Neural progenitor cell (in vitro differentiated cells): Measurements from ENCODE around the gene GMCL2.

ENCODE experiments used
- EZH2 ChIP-seq: fragments of 200-600 bp; sonication (generic); IDR thresholded peaks from 2 replicates; pipeline ENCODE4 v1.6.1; 2017; ENCODE audit warnings: antibody characterized with exemption, mild to moderate bottlenecking, moderate library complexity
- EZH2phosphoT487 ChIP-seq: fragments of 200-600 bp; sonication (generic); IDR thresholded peaks from 2 replicates; pipeline ENCODE4 v1.6.1; 2017; ENCODE audit warnings: antibody characterized with exemption
- TF ChIP-seq, protein P1 (sequence below): fragments of 200-600 bp; sonication (generic); IDR thresholded peaks from 2 replicates; pipeline ENCODE4 v1.5.1; 2017; ENCODE audit warnings: antibody characterized with exemption, mild to moderate bottlenecking

DNA sequence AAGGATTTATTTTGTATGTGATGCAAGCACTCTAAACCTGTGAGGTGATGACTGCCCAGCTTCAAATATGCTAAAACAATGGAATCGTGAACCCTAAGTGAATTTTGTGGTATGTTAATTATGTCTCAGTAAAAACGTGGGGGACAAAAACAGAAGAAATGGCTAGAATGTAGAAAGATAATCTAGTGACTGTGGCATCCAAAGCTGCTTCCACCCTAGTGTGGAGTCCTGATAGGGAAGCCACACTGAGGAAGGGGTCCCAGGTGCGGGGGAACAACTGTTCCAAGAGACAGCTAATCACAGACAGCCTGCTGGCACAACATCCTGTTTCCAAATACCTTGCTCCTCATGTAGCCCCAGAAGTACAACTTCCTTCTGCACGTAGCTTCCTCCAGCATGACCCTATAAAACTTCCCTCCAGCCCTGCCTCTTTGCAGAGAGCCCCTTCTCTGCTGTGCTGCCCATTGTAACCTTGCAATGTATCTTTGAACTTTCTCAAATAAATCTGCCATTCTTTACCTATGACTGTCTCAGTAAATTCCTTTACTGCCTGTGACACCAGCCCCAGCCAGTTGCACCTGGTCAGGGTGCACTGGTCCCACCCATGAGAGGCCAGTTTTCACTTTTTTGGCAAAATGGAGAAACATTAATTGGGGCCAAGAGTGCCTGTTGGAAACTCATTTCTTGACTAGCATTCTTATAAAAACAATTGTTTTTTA, 4.9 kb downstream of the GMCL2 start:
- no peak for TF ChIP-seq EZH2
- TF ChIP-seq, protein P1, sequence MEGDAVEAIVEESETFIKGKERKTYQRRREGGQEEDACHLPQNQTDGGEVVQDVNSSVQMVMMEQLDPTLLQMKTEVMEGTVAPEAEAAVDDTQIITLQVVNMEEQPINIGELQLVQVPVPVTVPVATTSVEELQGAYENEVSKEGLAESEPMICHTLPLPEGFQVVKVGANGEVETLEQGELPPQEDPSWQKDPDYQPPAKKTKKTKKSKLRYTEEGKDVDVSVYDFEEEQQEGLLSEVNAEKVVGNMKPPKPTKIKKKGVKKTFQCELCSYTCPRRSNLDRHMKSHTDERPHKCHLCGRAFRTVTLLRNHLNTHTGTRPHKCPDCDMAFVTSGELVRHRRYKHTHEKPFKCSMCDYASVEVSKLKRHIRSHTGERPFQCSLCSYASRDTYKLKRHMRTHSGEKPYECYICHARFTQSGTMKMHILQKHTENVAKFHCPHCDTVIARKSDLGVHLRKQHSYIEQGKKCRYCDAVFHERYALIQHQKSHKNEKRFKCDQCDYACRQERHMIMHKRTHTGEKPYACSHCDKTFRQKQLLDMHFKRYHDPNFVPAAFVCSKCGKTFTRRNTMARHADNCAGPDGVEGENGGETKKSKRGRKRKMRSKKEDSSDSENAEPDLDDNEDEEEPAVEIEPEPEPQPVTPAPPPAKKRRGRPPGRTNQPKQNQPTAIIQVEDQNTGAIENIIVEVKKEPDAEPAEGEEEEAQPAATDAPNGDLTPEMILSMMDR: no peak
- TF ChIP-seq EZH2phosphoT487: no peak
